HG02623 (cell line): ENCODE results near the gene CTU2.
A peak's percentile ranks its signal among the peaks of the same experiment; 100 is the strongest.
"Not testable (repeated sequence)": the region's sequence is repeated elsewhere in the genome, so short reads cannot be mapped to it uniquely, and the experiment has no call there.

ENCODE experiments used
- ATAC-seq: cut with Tn5 transposase; IDR thresholded peaks from one replicate; pipeline ENCODE4 v1.9.1; 2021; ENCODE audit warnings: moderate library complexity; ENCODE audit not compliant: unreplicated experiment

The CTU2 gene

DNA sequence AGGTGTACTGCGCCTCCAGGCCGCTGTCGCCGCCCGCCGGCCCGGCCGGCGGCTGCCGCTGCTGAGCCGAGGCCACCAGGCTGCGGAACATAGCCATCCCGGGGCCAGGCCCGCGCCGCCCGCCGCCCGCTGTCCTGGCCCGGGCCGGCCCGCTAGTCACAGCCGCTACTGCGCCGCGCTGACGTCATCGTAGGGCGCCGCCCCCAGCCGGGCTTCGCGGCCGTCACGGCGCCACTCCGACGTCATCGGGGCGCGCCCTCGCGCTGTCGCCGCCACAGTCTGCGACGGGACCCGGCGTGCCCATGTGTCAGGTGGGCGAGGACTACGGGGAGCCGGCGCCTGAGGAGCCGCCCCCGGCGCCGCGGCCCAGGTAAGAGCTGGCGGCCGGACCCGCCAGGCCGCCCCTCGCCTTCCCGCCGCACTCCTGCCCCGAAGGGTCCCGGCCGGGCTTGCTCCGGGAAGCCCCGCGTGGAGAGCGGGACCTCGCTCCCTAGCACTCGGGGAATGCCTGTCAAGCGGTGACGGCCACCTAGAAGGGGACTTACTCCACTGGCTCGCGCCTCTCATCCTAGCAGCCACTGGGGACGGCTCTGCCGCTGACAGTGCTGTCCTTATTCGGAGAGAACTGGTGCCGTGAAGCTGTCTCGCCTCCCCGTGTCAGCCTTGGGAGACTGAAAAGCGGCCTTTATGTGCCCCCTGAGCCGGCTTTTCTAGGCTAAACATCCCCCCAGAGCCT lies at the start of gene CTU2, which contains the start of gene RNF166:
Gene CTU2, plus strand, starts transcription at position 275 of the 736 bp plus-strand sequence. Its CDS starts 28 bp downstream, at position 303.
Gene RNF166, minus strand, starts transcription at position 180 of the 736 bp plus-strand sequence. Its CDS starts 83 bp downstream, at position 97.
- ATAC-seq: peak; percentile 66

DNA sequence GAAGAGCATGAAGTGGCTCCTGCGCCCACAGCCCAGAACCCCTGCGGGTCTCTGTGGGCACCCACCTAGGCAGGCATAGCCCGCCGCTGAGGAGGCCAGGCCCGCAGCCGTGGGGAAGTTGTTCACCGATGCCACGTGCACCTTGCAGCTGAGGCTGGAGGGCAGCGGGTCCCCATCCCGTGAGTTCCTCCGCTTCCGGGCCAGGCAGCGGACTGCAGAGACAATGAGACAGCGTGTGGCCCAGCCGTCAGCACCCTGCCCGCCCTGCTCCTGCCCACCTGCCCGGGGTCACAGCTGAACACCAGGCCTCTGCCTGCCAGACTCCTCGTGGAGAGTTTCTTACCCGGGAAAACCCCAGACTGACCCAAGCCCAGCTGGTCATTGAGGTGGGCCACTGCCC lies 48.9 kb upstream of the CTU2 start:
- no peak for ATAC-seq

DNA sequence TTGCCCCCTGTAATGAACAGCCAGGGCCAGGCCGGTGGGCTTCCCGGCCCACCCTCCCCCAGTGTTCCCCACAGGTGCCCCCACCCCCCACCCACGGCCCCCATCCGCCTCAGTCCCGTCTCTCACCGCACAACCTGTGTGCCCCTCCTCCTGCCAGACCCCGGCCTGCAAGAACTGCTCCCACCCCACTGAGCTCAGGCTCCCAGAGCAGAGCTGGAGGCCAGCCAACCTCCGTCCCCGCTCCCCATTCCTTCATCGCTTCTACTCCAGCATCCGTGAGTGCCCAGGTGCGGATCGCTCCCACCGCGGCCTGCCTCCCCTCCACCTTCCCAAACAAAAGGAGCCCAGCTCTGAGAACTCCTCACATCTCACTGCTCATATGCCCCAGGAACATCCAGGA lies 47.6 kb upstream of the CTU2 start:
- ATAC-seq: no peak

DNA sequence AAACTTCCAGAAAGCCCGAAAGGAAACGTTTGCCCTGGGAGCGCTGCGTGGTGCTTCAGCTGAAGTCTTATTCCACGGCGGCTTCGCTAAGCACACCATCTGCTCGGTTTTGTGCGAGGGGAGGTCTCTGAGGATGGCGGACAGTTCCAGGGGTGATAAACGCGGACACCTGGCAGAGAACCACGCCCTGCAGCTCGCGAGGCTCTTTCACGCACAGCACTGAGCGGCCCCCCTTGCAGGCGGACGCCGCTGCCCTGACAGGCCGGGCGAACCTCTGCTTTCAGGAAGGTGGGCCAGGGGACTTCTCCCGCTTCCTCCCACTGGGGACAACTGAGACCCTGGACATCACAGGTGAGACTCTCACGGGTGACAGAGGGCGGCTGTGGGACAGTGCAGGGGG lies 47.1 kb upstream of the CTU2 start:
- no peak for ATAC-seq

DNA sequence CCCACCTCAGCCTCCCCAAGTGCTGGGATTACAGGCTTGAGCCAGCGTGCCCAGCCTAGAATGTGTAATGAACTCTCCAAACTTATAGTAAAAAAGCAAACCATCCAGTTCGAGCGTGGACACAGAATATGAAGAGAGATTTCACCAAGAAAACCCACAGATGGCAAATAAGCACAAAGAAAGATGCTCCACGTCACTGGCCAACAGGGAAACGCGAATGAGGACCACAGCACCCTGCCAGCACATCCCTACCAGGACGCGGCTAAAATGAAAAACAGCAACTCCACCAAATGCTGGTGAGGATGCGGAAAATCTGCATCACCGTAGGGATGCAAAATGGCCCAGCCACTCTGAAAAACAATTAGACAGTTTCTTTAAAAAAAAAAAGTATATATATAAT lies 44.8 kb upstream of the CTU2 start:
- ATAC-seq: no peak

DNA sequence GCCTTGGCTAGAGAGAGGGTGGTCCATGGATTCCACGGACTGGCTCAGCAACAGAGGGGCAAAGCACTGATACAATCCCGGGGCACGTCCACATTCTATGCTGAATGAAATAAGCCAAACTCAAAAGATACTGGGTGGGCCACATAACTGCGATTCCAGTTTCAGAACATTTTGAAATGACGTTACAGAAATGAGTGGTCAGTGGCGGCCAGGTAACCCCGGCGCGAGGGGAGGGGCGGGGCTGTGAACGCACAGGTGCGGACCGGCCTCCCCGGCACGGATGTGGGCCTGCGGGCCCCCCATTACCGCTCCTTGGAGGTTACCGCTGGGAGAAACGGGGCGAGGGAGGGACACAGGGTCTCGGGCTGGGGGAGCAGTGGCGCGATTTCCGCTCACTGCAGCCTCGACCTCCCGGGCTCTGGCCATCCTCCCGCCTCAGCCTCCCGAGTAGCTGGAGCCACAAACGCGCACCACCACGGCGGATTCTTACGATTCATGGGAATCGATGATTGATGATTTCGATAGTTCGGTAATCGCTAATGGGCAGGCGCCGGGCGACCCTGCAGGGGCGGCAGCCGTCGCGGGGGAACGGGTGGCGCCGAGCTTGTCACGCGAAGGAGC lies 44.0 kb upstream of the CTU2 start:
- no peak for ATAC-seq

DNA sequence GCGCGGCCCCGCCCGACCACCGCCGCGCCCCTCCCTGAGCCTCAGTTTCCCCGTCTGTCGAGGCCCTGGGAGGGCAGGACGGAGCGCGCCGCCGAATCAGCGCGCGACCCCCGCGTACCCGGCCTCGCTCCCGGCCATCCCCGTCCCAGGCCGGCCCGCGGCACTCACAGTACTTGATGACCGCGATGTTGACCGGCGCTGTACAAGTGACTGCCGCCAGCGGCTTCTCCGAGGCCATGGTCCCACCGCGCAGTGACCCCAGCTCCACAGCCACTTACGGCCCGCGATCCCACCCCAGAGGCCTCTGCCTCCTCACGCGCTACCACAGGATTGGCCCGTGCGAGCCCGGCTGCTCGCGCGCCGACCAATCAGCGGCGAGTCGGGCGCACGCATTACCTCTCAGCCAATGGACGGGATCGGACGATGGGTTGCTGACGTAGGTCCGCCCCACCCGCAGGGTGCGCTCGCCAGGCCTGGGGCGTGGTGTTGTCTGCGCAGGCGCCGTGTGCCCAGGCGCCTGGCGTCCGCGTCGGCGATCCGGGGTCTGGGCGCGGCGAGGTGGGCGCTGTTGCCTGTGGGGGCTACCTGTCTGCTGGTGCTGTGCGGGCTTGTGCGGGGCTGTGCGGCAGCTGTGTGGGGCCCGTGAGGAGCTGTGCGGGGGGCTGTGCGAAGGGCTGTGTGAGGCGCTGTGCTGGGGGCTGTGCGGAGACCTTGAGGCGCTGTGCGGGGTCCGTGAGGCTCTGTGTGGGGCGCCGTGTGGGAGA lies 43.3 kb upstream of the CTU2 start, which contains the start of gene MVD:
Gene MVD, minus strand, starts transcription at position 249 of the 764 bp plus-strand sequence. Its CDS starts 11 bp downstream, at position 238.
- ATAC-seq: peak; percentile 96

DNA sequence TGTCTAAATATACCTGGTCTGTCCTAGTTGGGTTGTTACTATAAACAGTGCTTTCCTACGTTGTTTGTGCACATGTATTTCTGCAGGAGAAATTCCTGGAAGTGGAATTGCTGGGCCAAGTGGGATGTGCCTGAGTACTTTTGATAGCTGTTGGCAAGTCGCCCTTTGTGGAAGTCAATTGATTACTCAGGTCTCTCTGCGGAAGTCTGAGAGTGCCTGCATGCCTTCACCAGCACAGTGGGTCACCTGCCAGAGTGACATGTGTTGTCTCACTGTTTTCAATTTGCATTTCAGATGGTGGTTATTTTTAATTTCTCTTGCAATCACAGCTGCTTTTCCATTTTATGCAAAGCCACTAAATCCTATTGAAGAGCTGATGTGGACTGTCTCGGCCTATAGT lies 41.2 kb upstream of the CTU2 start:
- ATAC-seq: no peak

DNA sequence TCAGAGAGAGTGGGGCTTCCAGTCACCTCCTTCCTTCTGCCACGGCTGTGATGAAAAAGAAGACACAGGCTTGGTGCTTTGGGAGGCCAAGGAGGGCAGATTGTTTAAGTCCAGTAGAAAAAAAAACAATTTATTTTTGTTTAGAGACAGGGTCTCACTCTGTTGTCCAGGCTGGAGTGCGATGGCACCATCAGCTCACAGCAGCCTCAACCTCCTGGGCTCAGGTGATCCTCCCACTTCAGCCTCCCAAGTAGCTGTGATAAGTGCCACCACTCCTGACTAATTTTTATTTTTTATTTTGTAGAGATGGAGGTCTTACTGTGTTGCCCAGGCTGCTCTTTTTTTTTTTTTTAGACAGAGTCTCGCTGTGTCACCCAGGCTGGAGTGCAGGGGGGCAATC lies 40.7 kb upstream of the CTU2 start:
- ATAC-seq: no peak

DNA sequence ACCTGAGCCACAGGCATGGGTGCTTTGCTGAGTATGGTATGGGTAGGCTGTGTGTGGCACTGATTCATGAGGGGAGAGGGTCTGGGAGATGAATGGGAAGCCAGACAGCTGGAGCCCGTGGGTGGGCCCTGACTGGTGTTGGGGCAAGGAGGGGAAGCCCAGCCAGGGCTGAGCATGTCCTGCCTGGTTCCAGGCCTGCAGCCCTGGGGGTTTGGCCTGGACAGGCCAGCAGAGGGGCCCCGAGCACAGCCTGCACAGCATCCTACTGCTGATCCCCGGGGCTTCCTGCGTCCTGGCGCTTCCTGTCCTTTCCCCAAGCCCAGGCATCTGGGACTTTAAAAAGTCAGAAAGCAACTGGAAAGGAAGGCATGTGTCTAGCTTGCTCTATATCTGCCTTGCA lies 38.8 kb upstream of the CTU2 start:
- ATAC-seq: no peak

DNA sequence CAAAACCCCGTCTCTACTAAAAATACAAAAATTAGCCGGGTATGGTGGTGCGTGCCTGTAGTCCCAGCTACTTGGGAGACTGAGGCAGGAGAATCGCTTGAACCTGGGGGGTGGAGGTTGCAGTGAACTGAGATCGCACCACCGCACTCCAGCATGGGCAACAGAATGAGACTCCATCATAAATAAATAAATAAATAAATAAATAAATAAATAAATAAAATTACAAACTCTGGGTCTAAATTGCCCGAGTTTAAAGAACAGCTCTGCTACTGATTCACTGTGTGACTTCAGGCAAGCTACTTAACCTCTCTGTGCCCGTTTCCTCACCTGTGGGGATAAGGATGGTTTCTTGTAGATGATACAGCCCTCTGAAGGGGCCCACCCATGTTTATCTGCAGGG lies 36.8 kb upstream of the CTU2 start:
- ATAC-seq: not testable (repeated sequence)

DNA sequence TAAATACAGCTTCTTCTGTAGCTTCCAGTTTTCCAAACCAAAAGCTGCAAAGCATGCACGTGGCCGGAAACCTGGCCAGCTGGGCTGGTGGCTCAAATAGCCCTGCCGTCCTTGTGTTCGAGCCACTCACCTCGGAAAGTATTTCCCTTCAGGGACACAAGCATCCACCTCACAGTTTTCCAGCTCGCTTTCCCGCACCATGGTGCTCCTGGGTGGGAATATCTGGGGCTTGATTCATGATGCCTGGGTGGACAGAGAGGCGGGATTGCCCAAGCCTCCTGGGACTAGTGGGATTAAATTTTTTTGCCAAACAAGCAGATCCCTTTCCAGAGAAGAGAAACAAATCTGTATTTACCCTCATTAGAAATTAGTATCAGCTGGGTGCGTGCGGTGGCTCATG lies 36.3 kb upstream of the CTU2 start:
- no peak for ATAC-seq

DNA sequence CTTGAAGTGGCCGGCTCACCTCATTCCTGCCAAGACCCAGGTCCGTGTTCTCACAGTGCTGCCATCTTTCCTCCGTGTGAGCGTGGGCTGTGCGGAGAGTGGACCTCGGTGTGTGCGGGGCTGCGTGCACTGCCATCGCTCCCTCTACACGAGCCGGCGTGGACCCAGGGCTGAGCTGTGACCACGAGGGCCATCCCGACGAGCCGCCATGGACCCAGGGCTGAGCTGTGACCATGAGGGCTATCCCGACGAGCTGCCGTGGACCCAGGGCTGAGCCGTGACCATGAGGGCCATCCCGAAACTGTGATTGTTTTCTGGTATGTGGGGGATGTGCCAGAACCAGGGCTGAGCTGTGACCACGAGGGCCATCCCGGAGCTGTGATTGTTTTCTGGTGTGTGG lies 34.5 kb upstream of the CTU2 start:
- ATAC-seq: no peak

DNA sequence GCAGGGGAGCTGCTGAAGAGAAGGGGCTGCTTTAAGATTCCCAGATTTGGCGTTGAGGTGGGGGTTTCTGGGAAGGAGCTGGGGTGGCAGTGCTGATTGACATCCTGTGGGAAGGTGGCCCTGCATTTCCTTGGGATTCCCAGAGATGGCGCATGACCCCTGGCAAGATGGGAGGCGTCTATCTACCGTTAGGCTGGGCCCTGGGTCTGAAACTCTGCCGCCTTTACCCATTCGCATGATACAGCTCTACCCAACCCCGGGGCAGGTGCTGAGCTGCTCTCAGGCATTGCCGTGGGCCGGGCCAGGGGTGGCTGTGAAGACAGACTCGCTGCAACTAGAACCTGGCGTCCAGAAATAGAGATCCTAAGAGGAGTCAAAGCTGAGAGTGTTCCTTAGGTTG lies 33.5 kb upstream of the CTU2 start:
- ATAC-seq: no peak

DNA sequence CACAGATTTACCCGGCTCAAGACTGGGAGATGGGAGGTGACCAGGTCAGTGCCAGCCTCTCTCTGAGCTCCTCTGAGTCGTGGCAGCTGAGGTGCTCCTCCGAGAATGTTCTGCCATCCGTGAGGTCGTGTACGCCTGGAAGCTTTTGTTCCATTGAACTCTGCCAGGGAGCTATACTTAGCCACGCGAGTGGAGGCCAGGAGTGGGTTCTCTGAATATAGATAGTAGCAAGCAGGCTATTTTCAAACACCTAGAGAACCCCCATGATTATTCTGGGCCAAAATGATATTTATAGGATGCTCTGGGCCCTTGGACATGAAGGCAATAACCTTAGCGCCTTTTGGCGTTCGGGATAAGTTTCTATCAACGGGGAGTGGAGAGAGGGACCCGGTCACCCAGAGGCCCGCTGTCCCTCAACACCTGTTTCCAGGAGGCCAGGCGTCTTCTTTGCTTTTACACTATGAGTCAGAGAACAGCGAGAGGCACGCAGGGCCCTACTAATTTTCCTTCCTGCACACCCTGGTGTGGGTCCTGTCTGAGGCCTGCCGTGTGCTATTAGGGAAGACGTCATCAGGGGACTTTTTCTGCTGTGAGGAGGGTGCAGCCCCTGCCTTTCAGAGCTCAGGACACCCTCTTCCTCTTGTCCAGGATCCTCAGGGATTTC lies 32.5 kb upstream of the CTU2 start:
- ATAC-seq: no peak

DNA sequence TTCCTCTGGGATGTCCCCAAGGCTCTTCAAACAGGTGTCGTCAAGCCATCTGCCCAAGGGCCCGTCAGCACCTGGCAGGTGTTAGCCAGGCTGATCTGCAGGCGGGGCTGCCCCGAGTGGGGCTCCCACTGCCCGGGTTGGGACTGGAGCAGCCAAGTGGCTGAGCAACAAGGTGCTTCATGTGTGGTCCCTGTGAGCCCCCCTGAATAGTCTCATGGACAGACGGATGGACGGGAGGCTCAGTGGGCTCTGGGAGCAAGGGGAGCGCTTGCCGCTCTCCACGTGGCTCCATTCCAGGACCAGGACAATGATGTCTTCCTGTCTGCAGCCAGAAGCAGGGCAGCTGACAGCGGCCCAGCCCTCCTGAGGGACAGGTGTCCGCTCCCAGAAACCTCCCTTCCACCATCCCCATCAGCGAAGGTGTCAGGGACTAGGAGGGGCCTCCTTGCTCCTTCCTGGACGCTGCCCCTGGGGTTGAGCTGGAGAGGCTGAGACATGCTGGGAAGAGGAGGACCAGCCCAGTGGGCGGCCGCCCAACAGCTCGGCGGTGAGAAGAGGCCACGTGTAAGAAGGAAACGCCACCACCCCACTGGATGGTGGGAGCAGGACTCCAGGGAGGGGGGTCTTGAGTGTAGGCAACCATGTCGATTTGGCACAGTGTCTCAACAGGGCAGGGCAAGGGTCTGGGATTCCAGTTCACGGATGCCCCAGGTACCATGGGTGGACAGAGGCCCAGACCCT lies 29.6 kb upstream of the CTU2 start:
- ATAC-seq: no peak

DNA sequence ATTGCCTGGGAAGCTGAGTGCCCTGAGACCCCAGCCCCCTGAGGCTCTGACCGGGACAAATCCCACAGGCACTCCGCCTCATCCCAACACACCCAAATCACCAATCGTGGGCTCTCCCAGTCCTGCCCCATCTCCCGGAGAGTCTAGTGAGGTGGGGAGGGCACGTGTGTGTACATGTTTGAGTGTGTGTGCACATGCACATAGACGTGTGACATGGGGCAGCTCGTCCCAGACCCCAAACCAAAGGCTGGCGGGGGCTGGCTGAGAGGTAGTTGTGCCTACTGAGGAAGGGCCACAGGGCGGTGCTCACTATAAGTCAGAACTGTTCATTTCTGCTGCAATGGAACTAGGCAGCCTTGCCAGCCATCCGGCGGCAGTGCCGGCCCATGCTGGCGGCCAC lies 28.6 kb upstream of the CTU2 start:
- no peak for ATAC-seq

DNA sequence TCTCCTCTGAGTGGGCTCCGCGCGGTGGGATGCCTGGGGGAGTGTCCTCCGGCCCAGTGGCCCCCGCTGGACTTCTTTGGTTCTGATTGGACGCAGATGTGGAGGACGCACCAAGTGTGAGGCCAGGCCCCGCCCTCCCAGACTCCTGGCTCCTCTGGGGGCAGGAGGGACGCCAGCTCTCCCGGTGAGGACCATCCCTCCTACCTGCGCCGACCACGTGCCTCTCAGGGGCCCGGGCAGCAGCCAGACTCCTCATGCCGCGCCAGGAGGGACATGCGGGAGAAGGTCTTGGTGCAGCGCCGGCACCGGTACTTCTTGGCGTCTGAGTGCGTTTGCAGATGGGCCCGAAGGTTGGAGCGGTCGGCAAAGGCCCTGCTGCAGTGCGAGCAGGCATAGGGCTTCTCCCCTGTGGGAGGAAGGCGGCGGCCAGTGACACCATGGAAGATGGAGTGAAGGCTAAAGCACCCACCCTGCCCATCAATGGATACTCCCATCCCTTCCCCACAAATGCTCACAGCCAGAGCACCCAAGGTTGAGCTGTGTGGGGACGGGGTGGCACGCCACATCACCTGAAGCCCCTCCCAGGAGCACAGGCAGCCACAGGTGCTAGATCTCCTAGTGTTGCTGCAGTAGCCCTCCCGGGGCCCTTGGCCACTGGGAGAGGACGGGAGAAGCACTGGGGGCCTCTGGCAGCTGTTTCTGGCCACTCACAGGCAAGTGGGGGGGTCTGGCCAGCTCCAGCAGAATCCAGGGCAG lies 27.9 kb upstream of the CTU2 start:
- no peak for ATAC-seq

DNA sequence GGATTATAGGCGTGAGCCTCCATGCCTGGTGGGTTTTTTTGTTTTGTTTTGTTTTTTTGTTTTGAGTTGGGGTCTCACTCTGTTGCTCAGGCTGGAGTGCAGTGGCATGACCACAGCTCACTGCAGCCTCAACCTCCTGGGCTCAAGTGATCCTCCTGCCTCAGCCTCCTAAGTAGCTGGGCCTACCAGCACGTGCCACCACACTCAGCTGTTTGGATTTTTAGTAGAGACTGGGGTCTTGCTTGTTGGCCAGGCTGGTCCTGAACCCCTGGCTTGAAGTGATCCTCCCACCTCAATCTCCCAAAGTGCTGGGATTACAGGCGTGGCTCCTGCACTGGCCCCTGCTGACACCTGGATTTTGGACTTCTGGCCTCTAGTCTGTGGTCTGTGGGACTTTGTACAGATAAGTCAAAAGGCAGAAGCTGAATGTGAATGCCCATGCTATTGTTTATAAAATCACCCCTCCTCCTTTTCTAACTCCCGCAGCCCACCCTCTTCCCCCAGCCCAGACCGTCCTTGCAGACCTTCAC lies 25.7 kb upstream of the CTU2 start:
- ATAC-seq: no peak
